Hematopoietic multipotent progenitor cell treated with erythropoietin and hydrocortisone succinate and interleukin-3 and kit ligand, for 15 days (in vitro differentiated cells): ENCODE measurements around the gene NCKAP1.

Experiments
- DNase-seq: peaks from one replicate; pipeline ENCODE4 v3.0.0-alpha.2; 2015; ENCODE audit warnings: low spot score

NCKAP1 gene

DNA sequence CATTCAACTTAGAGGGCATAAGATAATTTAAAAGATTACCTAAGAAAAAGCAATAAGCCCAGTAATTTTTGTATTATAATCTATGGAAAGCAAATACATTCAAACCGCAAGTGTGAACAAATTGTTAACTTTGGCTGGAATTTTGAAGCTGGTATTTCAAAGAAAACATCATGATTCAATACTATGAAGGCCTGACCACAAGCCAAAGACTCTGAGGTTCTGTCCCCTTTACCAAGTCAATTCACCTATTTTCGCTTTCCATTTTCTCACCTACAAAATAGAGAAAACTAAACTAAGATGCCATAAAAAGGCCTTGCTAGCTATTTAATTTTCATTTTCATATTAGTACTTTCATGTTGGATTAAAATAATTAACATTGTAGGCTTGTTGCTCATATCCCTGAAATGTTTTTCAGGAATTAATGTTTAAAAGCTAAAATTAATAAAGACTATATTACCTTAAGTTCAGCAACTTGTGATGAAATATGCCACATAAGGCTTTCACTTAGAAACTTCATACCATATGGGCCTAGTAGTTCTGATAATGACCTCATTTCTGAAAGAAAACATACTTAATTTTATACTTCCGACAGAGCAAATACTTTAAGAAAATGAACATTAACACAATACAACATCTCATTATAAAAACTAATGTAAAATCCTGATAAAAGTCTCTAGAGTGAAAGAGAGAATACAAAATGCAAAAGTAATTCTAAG is 86.2 kb downstream of the NCKAP1 start:
- DNase-seq, result no peak

DNA sequence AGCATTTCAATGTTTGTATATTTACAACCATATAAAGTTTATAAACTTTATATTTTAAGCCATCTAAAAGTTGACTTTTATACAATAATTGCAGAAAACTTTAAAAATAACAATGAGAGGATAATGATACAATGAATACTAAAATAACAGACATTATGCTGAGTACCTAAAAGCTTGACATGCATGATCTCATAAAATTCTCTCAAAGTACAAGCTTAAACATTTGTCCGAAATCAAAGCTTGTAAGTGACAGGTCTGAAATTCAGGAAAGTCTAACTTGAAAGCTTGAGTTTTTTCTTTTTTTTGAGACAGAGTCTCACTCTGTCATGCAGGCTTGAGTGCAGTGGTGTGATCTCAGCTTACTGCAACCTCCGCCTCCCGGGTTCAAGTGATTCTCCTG is 87.7 kb downstream of the NCKAP1 start:
- no peak for DNase-seq

DNA sequence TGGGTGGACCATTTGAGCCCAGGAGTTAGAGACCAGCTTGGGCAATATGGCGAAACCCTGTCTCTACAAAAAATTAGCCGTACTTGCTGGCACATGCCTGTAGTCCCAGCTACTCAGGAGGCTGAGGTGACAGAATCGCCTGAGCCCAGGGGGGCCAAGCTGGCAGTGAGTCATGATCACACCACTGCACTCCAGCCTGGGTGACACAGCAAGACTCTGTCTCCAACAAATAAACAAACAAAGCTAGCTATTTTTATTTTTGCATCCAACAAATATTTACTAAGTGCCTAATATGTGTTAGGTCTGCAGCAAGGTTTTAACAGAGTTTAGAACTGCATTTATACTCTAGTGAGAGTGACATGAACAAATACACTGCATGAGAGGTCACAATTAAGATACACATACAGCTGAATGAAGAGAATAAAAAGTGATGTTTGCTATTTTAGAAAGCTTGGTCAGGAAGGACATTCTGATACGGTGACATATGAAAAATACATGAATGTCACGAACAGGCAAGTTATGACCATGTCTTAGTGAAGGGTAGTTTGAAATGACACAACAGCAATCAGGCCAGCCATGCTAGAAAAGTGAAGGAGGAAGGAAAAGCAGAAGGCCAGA is 88.6 kb downstream of the NCKAP1 start:
- DNase-seq, result peak; percentile 39

DNA sequence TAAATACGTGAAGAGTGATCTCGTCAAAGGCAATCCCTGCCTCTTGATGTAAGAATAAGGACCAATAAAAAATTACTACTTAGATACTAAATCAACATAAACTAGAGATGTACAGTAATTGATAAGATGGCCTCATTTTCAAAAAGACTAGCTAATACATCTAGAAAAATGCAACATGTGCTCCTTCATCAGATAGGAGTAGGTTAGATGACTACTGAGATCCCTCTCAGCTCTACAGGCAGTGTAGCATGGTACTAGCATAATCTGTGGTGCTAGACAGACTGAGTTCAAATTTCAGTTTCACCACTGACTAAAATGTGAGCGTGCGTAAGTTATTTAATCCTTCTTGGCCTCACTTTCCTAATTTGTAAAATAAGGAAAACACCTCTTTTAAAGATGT is 89.2 kb downstream of the NCKAP1 start:
- DNase-seq, result no peak

DNA sequence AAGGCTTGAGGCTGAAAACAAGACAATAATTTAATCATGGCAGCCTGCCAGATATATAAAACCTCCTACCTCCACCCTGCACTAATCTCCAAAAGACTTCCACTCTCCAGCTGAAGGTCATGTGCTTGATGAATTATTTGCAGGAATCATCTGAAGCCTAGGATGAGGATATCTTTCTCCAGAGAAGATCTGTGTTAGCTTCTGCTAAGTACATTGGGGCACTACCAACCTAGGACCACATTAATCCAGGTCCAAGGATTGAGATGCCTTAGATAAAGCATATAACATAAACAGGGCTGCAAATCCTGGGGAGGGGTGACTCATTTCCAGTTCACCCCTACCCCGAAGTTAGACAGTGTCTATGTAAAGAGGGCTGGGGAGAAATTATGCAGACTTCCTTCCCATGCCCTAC is 91.3 kb downstream of the NCKAP1 start:
- DNase-seq, result no peak

DNA sequence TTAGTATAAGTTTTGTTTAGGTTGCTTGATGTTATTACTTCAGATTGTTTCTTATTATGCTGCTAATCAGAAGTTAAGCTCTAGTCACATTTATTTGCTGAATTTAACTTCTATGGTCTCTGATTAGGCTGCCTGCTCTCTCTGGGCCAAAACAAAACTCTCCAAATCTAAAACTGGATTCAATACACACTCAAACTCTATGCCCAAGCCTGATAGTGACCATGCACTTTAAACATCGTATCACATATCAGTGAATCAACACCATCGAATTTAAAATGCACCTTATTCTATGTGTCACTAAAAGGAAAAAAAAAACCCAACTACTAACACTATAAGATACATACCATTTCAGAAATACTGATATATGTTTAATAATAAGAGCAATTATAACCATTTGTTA is 94.9 kb downstream of the NCKAP1 start:
- no peak for DNase-seq

DNA sequence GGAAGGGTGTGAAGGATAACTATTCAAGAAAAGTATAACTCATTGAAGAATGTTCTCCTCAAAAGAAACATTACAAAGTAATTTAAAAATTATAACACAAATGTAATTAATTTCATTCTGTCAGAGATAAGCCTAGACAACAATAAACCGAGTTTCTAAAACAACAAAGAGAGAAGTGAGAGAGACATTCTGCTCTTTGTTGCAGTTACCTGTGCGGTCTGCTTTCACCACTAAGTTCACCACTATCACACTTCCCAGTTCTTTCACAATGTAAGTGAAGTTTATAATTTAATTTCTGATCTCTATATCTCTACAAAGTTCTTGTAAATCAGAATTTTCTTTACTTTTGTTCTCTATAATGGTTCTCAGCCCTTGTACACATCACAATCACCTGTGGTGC is 95.5 kb downstream of the NCKAP1 start:
- no peak for DNase-seq

DNA sequence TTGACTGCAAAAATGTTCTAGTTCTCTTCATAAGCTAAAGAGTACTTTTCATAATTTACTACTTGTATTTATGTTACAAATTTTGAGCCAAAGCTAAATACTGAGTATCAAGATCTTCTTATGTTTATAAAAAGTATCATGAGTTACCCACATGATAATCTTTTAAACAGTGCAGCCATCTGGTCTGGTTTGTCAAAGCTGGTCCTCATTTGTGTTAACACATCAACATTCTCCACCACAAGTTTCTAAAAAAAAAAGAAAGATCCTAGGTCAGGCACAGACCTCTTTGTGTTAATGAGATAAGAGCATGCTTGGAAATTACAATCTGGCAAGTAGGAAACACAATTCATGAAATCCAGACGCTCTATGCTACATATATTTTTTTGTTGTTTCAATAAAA is 96.3 kb downstream of the NCKAP1 start:
- no peak for DNase-seq

DNA sequence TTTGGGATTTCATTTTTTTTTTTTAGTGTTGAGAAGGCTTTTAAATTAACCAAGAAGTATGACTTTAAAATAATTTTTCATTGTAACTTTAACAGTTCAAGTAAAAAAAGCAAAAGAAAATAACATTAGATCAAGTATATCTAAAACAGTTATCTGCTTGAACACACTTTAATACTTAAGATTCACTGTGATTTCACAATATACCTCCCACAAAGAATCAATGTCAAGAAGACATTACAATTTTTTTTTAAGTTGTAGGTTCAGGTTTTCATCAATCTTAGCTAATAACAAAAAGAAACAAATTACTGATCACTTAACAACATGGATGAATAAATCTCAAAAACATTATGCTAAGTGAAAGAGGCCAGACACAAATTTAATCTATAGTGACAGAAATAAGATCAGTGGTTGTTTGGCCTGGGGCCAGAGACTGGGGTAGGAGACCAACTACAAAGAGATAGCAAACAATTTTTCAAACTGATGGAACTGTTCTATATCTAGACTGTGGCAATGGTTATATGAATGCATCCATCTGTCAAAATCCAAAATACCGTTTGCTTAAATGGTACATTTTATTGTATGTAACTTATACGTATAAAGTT is 97.0 kb downstream of the NCKAP1 start:
- DNase-seq, result no peak

DNA sequence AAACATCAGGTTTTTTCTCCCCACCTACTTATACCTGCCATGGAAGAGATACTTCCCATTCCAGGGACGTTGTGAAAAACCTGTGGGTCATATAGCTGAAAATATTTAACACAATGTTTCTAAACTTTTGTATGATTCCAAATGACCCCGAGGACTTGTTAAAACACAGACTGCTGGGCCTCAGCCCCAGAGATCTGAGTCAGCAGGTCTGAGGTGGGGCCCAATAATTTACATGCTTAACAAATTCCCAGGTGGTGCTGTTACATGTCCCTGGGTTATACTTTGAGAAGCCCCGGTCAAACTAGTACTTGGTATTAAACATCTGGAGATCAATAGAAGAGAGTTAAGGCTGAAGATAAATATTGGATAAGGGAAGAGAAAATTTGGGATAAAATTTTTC is 100.4 kb downstream of the NCKAP1 start:
- DNase-seq, result no peak

DNA sequence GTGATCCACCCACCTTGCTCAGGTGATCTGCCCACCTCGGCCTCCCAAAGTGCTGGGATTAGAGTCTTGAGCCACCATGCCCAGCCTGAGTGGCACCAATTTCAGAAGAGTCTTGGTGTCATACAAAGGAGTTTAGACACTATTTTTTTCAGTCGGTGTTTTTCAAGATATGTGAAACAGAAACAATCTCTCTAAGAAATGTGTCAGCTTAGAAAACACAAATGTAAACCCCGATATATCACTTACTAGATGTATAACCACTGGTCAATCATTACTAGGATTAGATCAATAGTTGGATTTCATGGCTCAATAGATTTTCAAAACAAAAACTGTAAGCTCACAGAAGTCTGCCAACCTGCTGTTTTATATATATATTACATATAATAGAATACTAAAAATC is 104.6 kb downstream of the NCKAP1 start:
- no peak for DNase-seq

DNA sequence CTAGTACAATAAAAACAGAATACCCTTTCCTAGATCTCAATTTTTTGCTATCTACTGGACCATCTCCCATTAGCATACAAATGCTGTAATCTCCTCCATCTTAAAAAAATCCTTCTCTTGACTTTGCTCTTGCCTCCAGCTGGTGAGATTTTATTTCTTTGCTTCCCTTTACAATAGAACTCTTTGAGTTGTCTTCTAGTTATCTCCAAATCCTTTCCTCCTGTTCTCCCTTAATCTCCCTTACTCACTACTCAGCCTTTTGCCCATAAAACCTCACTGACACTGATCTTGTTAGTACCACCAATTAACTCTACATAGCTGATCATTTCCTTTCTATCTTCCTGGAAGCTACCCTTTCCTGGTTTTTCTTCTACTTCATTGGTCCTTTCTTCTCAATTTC is 108.3 kb downstream of the NCKAP1 start:
- DNase-seq, result no peak

DNA sequence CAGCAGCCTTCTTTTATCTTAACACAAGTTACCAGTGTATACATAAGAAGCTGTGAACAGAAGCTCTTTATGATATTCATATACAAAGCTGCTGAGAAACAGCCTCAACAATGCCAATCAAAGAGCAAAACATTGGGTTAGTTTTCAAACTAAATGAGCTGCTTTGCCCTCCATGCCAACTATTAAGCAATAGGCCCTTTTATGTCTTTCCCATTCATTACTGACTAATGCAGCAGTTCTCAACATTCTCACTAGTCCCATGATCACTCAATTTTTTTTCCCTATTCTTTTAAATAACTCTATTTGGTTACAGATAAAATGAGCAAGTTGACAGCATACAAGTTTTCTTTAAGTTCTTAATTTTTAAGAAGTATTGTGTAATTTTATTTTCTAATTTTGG is 114.0 kb downstream of the NCKAP1 start:
- DNase-seq, result no peak

DNA sequence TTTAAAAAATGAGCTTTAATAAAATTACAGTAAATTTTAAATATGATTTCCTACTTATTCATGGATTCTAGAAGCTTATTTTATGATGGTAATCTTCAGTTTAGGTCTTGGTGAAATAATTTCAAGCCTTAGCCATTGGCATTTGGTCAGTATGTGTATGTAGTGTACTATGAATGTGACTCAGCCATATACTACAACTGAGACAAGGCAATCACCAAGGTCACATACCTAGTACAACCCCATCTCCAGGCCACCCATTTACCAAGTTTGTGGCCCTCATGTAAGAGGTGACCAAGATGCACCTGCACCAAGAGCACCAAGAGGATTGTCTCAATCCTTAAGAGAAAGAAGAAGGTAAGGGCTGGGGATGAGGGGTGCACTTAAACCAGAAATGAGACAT is 117.0 kb downstream of the NCKAP1 start:
- no peak for DNase-seq

DNA sequence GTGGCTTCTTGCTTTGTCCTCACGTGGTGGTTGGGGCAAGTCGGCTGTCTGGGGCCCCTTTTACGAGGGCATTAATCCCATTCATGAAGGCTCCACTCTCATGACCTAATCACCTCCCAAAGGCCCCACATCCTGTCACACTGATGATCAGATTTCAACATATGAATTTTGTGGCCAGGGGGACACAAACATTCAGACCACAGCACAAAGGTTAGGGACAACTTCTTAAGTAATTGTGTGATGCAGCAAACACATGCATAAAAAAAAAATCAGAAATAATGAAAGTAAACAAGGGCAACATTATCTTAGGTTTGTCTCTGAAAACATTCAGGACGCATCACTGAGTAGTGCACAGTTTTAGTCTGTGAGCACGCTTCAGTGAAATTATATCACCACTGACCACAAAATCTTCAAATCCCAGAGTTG is 117.6 kb downstream of the NCKAP1 start:
- no peak for DNase-seq

DNA sequence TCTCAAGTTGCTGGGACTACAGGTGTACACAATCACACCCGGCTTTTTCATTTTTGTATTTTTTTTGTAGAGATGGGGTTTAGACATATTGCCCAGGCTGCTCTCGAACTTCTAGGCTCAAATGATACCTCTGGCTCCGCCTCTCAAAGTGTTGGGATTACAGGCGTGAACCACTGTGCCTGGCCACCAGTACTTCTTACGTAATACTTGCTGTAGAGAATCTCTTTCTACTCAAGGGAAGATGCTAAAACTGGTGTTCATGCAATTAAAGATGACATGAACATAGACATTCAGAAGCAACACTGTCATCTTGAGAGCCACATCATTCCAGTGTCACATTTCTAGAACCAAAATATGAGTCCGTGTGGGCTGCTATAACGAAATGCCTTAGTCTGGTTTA is 118.2 kb downstream of the NCKAP1 start:
- DNase-seq, result no peak

DNA sequence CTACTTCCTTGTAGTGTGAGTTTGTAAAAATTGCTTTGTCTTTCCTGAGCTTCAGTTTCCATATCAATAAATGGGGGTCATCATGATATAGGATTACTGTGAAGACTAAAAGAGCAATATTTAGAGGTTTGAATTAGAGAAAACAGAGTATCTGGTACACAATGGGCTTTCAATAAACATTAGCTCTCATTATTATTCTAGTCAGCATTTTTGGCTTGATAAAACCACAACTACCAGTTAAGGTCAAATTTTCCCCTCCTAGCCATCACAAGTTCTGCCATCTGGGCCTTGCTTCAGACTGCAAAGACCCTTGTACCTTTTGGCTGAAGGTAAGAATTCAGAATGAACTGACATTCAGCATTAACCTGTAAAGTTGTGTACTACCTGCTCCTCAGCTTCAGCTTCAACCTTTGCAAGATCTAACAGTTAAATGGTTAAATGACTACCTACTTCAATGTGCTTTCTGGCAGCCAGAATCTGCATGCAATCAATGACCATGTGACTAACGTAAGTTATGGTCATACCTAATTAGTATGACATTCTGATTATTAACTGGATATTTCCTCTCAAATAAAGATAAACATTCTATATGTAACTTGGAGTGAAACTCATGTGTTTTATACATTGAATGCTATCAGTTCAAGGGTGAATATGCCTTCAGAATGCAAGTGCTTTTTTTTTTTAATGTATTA is 119.2 kb downstream of the NCKAP1 start:
- DNase-seq, result no peak

DNA sequence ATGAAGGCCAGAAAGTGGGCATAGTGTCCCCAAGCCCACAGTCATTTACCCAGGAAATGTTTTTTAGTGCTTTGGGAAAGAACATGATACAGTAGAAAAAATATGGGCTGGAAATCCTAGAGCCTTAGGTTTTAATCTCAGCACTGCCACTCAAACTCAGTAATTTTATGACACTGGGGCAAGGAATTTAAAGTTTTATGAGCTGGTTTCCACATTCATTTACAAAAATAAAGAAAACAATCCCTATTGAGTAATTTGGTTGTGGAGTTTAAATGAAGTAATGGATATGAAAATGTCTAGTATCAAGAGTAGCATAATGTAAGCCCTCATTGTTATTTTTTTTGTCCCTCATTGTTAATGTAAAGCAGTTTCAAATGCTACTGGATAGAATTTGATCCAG is 120.3 kb downstream of the NCKAP1 start:
- DNase-seq, result no peak

DNA sequence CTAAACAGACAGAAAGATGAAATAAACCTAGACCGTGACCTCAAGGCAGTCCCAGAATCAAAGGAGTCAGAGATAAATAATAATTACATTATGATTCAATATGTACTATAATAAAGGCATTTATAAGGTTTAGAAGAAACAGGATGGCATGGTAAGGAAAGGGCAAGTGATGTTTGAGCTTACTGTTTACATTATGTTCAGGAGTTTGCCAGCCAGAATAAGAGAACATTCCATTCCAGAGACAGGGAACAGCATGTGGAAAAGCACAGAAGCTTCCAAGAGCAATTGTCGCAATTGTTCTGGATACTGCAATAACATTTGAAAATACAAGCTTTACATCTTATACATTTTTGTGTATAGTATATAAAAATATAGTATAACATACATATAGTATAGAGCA is 121.8 kb downstream of the NCKAP1 start:
- DNase-seq, result no peak

DNA sequence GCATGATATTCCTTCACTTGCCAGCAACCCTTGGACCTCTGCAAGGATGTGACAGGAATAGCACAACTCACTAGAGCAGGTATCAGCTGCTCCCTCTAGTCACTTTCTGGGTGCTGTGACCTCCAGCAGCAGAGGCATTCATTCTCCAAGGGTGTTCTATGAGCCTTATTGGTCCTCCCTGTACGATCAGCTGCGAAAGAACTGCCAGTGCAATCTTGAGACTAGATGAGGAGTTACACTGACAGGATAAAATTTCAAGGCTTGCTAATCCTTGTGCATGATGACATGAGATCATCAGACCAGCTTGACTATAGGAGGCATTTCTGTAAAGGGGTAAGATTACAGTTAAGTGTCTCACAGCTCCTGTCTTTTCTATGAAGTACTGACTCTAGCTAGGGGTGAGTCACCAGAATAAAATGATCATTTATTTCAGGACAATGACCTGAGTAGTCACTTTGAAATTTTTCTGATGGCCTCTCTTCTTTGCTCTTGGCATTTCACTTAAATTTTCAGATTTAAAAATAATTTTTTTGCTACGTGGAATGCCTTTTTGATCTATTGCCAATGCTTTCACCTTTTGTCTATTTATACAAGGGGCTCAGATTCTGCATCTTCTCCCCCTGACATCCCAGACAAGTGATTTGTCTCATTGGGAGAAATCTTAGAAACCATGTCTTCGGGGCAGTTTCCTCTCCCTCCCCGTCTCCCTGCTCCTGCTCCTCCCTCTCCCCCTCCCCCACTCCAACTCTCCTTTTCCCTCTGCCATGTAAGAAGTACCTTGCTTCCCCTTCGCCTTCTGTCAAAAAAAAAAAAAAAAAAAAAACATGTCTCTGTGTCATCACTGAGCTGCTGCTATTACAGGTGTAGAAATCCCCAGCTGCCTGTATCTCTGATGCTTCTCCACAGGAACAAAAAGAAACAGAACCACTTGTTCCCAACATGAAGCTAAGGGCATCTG is 122.6 kb downstream of the NCKAP1 start:
- no peak for DNase-seq

DNA sequence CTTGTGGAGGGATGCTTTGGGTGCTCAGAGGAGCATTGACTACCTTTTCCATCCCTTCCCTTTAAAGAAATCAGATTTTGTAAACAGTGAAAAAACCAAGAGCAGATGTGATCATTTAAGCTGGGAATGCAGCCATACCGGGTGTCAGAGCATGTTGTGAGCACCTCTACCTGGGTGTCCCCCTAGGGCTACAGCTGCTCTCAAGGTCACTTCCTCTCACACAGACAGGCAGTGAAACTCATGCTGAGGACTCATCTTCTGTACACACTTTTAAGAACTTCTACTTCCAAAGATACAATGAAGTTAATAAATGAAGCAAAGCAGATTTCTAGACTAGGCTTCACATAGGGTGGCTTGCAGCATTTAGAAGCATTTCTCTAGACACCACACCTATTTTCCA is 123.4 kb downstream of the NCKAP1 start:
- no peak for DNase-seq

DNA sequence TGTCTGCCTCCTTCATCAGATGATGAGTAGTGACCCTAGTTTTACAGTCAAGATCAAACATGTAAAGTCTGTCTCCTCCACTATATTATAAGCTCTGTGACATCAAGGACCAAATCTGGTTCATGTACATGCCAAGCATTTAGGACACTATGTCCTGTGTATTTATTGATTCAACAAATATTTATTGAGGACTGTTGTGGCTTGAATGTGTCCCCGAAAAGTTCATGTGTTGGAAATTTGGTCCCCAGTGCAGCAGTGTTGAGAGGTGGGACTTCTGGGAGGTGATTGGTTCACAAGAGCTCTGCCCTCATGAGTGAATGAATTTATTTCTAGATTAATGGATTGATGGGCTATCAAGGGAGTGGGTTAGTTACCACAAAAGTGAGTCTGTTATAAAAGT is 125.2 kb downstream of the NCKAP1 start:
- DNase-seq, result no peak
